ENCODE results near the gene DCUN1D3.

- TF ChIP-seq CTCF (IDR thresholded peaks at IDR 0.05; ENCODE audit: low read depth, low read length), result no peak
- no peak for TF ChIP-seq POLR2A (IDR thresholded peaks at IDR 0.05; ENCODE audit: extremely low read depth, insufficient read length)
Measured at GRCh38 chr16:20897922-20898321, 2.2 kb downstream of the DCUN1D3 start.
